Heart right ventricle (tissue), 16 donors: ENCODE data around the gene DLG5. TPM values are rescaled to one million over a fixed set of nuclear protein-coding genes. Genes with fewer than 3 reads are reported as not detected.
A peak's percentile ranks its signal among the peaks of the same experiment; 100 is the strongest.

Experiments
- ATAC-seq, 8 donors: fragments of 200-7000 bp; cut with Tn5 transposase; one replicate each; pipeline ENCODE4 v1.9.1; 2020; ENCODE audit warnings: mild to moderate bottlenecking in 8 of 8, moderate library complexity in 8 of 8, moderate number of reproducible peaks in 1 of 8
- DNase-seq, 2 donors: peaks; one replicate each; pipeline ENCODE4 v3.0.0-alpha.2; 2020
- H3K27ac ChIP-seq, 10 donors: fragments of 200-600 bp; sonication (generic) in 2 of 10; one replicate each; pipeline versions ENCODE4 v1.5.0 to v1.8.0; 2020 to 2022; ENCODE audit warnings: mild to moderate bottlenecking in 3 of 10
- H3K27me3 ChIP-seq, 7 donors: fragments of 200-600 bp; one replicate each; pipeline ENCODE4 v1.8.0; 2021 to 2022; ENCODE audit warnings: mild to moderate bottlenecking in 2 of 7
- H3K36me3 ChIP-seq, 9 donors: fragments of 200-600 bp; sonication (generic) in 1 of 9; one replicate each; pipeline versions ENCODE4 v1.5.0 to v1.8.0; 2020 to 2022; ENCODE audit warnings: mild to moderate bottlenecking in 2 of 9
- H3K4me1 ChIP-seq, 9 donors: fragments of 200-600 bp; sonication (generic) in 1 of 9; one replicate each; pipeline versions ENCODE4 v1.5.0 to v1.8.0; 2020 to 2022; ENCODE audit warnings: mild to moderate bottlenecking in 4 of 9
- H3K4me3 ChIP-seq, 10 donors: fragments of 200-600 bp; sonication (generic) in 2 of 10; one replicate each; pipeline versions ENCODE4 v1.5.0 to v1.8.0; 2020 to 2022; ENCODE audit warnings: mild to moderate bottlenecking in 7 of 10, moderate library complexity in 2 of 10
- H3K9me3 ChIP-seq, 11 donors: fragments of 200-600 bp in 10 of 11; sonication (generic) in 2 of 11; one replicate each; pipeline versions ENCODE4 v1.5.0 to v1.8.0; 2013 to 2022; ENCODE audit warnings: mild to moderate bottlenecking in 2 of 11, control low read depth in 1 of 11, moderate library complexity in 1 of 11
- CTCF ChIP-seq, 9 donors: fragments of 200-600 bp; sonication (generic) in 2 of 9; IDR thresholded peaks; one replicate each; pipeline versions ENCODE4 v1.5.0 to v1.8.0; 2021 to 2022; ENCODE audit warnings: antibody characterized with exemption in 9 of 9, mild to moderate bottlenecking in 5 of 9, moderate library complexity in 1 of 9
- WGBS, 2 donors: extraction: QIAGEN DNeasy Blood & Tissue Kit; methylation state at CpG; one replicate each; pipeline ENCODE4 v1.1.7; 2013; ENCODE audit warnings: inconsistent platforms in 1 of 2; 5-methylcytosine and 5-hydroxymethylcytosine counted together
- intact Hi-C, 10 donors: fragments of 100-400 bp; cut with DNase I; formaldehyde crosslinking; loops; one replicate each; pipeline versions ENCODE4 v1.11.1 to v1.14.2; 2022
- polyA plus RNA-seq, 2 donors: library from polyadenylated mRNA; stranded (reverse); fragments of 200-250 nt; gene quantifications; one replicate each; pipeline ENCODE4 v1.2.3, GENCODE V29; 2013
- total RNA-seq, 10 donors: library from RNA; stranded (reverse); fragmentation: NEBNext Ultra II Directional in 3 of 10; extraction: Animal tissue kit (Norgen Biotek cat#: 25700) in 3 of 10; gene quantifications; one replicate each; pipeline versions ENCODE4 v1.2.1 to v1.2.4, GENCODE V29; 2021 to 2023
- donor health status: Arrhythmogenic right ventricular cardiomyopathy.
- donor health status: ischemic (EF 13 %, LVEDD 7.1; RV severe dilation, severe dysfunction).
- donor health status: healthy with polysubstance abuse.
- donor health status: DM: no; HTN: yes; CAD: no.
- donor health status: DM: no; HTN: no; CAD: no.
- donor health status: ischemic (EF 25% LVEDD 6.9; RV normal size, moderate dysfunction).
- donor health status: ischemic (EF 25% LVEDD 5.7; RV mildly dilated, moderate dysfunction).
- donor health status: healthy.
- donor health status: DM: yes; HTN: yes; CAD: no.
- donor health status: Ischemic cardiomyopathy.
- donor health status: ischemic (EF 35%, LVEDD 5.7; RV mildly dilated, moderate dysfunction).
- donor health status: nonischemic (EF 11% LVEDD 7.7; RV severe dilation, severe dysfunction).
- donor health status: DM: yes; HTN: yes; CAD: no.
- donor health status: PGD.
- donor health status: ischemic (EF 29% LVEDD 5.4; RV normal size, mild dysfunction).
- donor health status: nonischemic (EF 23%, LVEDD 6.1; RV moderate dilation, normal function).

Gene DLG5
- total and polyA plus RNA-seq, 12 donors = 5.0 to 14.1 (median 10.8) TPM

GRCh38 chr10:77881222-77881621 is 45.3 kb downstream of the DLG5 start:
- no peak for TF ChIP-seq CTCF (IDR thresholded peaks at IDR 0.05)
- intact Hi-C loops = no loop called here
- H3K4me1 ChIP-seq = peaks cover 10 to 40% (median 15%) of the 10 kb centered on the region in 9 donors
- no peak overlapping the region for H3K4me3 ChIP-seq
- H3K9me3 ChIP-seq = no peaks in the 10 kb centered on the region
- DNase-seq (no peak), ATAC-seq (no peak)
- H3K27ac ChIP-seq = no peak overlapping the region
- no peaks in the 10 kb centered on the region for H3K27me3 ChIP-seq
- no peaks in the 10 kb centered on the region for H3K36me3 ChIP-seq
- 82 to 85% methylated on average over 3 of the region's 3 CpGs for WGBS, 2 donors

- Histone ChIP-seq H3K27ac (no peak overlapping the region), H3K9me3 (no peaks in the 10 kb centered on the region), H3K27me3 (no peaks in the 10 kb centered on the region), H3K36me3 (no peaks in the 10 kb centered on the region), H3K4me3 (no peak overlapping the region), H3K4me1 (peaks cover 10 to 35% (median 19%) of the 10 kb centered on the region in 9 donors)
- no peak for TF ChIP-seq CTCF (IDR thresholded peaks at IDR 0.05)
- ATAC-seq (no peak), DNase-seq (no peak)
- WGBS, 2 donors = 85 to 89% methylated on average over 3 of the region's 3 CpGs
- intact Hi-C loops = no loop called here
Observed at GRCh38 chr10:77879710-77880109, 46.8 kb downstream of the DLG5 start.

GRCh38 chr10:77879065-77879464 is 47.5 kb downstream of the DLG5 start:
- H3K4me1 ChIP-seq = peaks cover 10 to 38% (median 25%) of the 10 kb centered on the region in 9 donors
- no peak for TF ChIP-seq CTCF (IDR thresholded peaks at IDR 0.05)
- intact Hi-C loops = no loop called here
- H3K4me3 ChIP-seq = no peak overlapping the region
- no peaks in the 10 kb centered on the region for H3K36me3 ChIP-seq
- WGBS, 2 donors = 96 to 97% methylated on average over 4 of the region's 4 CpGs
- H3K27me3 ChIP-seq = no peaks in the 10 kb centered on the region
- DNase-seq (no peak), ATAC-seq (no peak)
- no peaks in the 10 kb centered on the region for H3K9me3 ChIP-seq
- no peak overlapping the region for H3K27ac ChIP-seq

GRCh38 chr10:77877441-77878344 is 48.9 kb downstream of the DLG5 start:
- Histone ChIP-seq H3K27me3 (no peaks in the 10 kb centered on the region), H3K27ac (peak overlapping the region in 5 of 10 donors; percentile 12 to 43 (median 18)), H3K4me1 (peaks cover 10 to 52% (median 39%) of the 10 kb centered on the region in 9 donors), H3K36me3 (no peaks in the 10 kb centered on the region), H3K9me3 (no peaks in the 10 kb centered on the region), H3K4me3 (no peak overlapping the region)
- intact Hi-C loops = no loop called here
- DNase-seq (peak; percentile 31 to 36), ATAC-seq (peak; percentile 39 to 90 (median 74))
- TF ChIP-seq CTCF (IDR thresholded peaks at IDR 0.05) = peak in 1 of 9 donors; percentile 4
- 25 to 28% methylated on average over 16 of the region's 16 CpGs for WGBS, 2 donors
